ENCODE data around the gene CBX4. TPM values are rescaled to one million over a fixed set of nuclear protein-coding genes. Genes with fewer than 3 reads are reported as not detected.

Gene CBX4
- total and polyA plus RNA-seq, 2 of the 13 experiments (the other 11 are each of a cell fraction or from before 2014, with no cell fraction given): 25.8 to 50.8 TPM

GRCh38 chr17:79844869-79845600 lies 5.8 kb upstream of the CBX4 start (continued):
- TF ChIP-seq, protein P1, sequence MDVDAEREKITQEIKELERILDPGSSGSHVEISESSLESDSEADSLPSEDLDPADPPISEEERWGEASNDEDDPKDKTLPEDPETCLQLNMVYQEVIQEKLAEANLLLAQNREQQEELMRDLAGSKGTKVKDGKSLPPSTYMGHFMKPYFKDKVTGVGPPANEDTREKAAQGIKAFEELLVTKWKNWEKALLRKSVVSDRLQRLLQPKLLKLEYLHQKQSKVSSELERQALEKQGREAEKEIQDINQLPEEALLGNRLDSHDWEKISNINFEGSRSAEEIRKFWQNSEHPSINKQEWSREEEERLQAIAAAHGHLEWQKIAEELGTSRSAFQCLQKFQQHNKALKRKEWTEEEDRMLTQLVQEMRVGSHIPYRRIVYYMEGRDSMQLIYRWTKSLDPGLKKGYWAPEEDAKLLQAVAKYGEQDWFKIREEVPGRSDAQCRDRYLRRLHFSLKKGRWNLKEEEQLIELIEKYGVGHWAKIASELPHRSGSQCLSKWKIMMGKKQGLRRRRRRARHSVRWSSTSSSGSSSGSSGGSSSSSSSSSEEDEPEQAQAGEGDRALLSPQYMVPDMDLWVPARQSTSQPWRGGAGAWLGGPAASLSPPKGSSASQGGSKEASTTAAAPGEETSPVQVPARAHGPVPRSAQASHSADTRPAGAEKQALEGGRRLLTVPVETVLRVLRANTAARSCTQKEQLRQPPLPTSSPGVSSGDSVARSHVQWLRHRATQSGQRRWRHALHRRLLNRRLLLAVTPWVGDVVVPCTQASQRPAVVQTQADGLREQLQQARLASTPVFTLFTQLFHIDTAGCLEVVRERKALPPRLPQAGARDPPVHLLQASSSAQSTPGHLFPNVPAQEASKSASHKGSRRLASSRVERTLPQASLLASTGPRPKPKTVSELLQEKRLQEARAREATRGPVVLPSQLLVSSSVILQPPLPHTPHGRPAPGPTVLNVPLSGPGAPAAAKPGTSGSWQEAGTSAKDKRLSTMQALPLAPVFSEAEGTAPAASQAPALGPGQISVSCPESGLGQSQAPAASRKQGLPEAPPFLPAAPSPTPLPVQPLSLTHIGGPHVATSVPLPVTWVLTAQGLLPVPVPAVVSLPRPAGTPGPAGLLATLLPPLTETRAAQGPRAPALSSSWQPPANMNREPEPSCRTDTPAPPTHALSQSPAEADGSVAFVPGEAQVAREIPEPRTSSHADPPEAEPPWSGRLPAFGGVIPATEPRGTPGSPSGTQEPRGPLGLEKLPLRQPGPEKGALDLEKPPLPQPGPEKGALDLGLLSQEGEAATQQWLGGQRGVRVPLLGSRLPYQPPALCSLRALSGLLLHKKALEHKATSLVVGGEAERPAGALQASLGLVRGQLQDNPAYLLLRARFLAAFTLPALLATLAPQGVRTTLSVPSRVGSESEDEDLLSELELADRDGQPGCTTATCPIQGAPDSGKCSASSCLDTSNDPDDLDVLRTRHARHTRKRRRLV (CRISPR knock-in tag; IDR thresholded peaks at IDR 0.05): peak; percentile 86
- no peak for TF ChIP-seq PPARG (CRISPR knock-in tag; conservative IDR thresholded peaks at IDR 0.05)
- TF ChIP-seq TOE1 (CRISPR knock-in tag; IDR thresholded peaks at IDR 0.05): no peak
- peak; percentile 94 for TF ChIP-seq ZNF563 (CRISPR knock-in tag; IDR thresholded peaks at IDR 0.05)
- no peak for TF ChIP-seq TAF15 (IDR thresholded peaks at IDR 0.05; ENCODE audit: low read depth, low read length, poor library complexity, severe bottlenecking)
- TF ChIP-seq ZNF772 (CRISPR knock-in tag; IDR thresholded peaks at IDR 0.05): peak; percentile 36; the same call in 1 of the 2 replicates
- TF ChIP-seq GATA4 (IDR thresholded peaks at IDR 0.05; ENCODE audit: borderline replicate concordance, low read depth): peak; percentile 39; the same call in 1 of the 2 replicates
- TF ChIP-seq SMAD9 (CRISPR knock-in tag; IDR thresholded peaks at IDR 0.05): no peak
- 0 out of 2 replicates have a peak, but pooled peaks have one; percentile 64 for TF ChIP-seq ZNF639 (CRISPR knock-in tag; conservative IDR thresholded peaks at IDR 0.05)
- no peak for TF ChIP-seq XBP1 (CRISPR knock-in tag; IDR thresholded peaks at IDR 0.05)
- TF ChIP-seq ZNF792 (CRISPR knock-in tag; IDR thresholded peaks at IDR 0.05): 0 out of 2 replicates have a peak, but pooled peaks have one; percentile 54
- TF ChIP-seq HMG20B (CRISPR knock-in tag; conservative IDR thresholded peaks at IDR 0.05): 0 out of 2 replicates have a peak, but pooled peaks have one; percentile 32
- TF ChIP-seq JUN (CRISPR knock-in tag; IDR thresholded peaks at IDR 0.05): no peak
- TF ChIP-seq, protein P2, sequence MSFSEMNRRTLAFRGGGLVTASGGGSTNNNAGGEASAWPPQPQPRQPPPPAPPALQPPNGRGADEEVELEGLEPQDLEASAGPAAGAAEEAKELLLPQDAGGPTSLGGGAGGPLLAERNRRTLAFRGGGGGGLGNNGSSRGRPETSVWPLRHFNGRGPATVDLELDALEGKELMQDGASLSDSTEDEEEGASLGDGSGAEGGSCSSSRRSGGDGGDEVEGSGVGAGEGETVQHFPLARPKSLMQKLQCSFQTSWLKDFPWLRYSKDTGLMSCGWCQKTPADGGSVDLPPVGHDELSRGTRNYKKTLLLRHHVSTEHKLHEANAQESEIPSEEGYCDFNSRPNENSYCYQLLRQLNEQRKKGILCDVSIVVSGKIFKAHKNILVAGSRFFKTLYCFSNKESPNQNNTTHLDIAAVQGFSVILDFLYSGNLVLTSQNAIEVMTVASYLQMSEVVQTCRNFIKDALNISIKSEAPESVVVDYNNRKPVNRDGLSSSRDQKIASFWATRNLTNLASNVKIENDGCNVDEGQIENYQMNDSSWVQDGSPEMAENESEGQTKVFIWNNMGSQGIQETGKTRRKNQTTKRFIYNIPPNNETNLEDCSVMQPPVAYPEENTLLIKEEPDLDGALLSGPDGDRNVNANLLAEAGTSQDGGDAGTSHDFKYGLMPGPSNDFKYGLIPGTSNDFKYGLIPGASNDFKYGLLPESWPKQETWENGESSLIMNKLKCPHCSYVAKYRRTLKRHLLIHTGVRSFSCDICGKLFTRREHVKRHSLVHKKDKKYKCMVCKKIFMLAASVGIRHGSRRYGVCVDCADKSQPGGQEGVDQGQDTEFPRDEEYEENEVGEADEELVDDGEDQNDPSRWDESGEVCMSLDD (CRISPR knock-in tag; IDR thresholded peaks at IDR 0.05; ENCODE audit: borderline replicate concordance): peak; percentile 99
- TF ChIP-seq AGO1 (IDR thresholded peaks at IDR 0.05; ENCODE audit: low read depth, low read length, poor library complexity, severe bottlenecking): peak; percentile 28
- no peak for TF ChIP-seq PRMT3 (CRISPR knock-in tag; IDR thresholded peaks at IDR 0.05; ENCODE audit: borderline replicate concordance, low read depth)
- no peak for TF ChIP-seq ZNF724P (CRISPR knock-in tag; IDR thresholded peaks at IDR 0.05; ENCODE audit: borderline replicate concordance)
- no peak for TF ChIP-seq ZC3H13 (CRISPR knock-in tag; IDR thresholded peaks at IDR 0.05)
- TF ChIP-seq CBX1 (IDR thresholded peaks at IDR 0.05; ENCODE audit: low read depth): peak; percentile 41
- TF ChIP-seq POLR2A (IDR thresholded peaks at IDR 0.05; ENCODE audit: insufficient read depth in 1 of 2, low read depth in 2 of 2, low read length in 2 of 2): no peak
- TF ChIP-seq HNRNPH1 (optimal IDR thresholded peaks at IDR 0.05; ENCODE audit: low read depth, low read length): peak; percentile 30
